Activated gamma-delta T cell (primary cell): Measurements from ENCODE around the gene CCDC70.

ENCODE experiments used
- DNase-seq: peaks from one replicate; lab custom pipeline; 2025; lab: John Stamatoyannopoulos, UW

Gene CCDC70

GRCh38 chr13:51829568-51829899 lies 32.2 kb upstream of the CCDC70 start:
- DNase-seq, result no peak

DNA sequence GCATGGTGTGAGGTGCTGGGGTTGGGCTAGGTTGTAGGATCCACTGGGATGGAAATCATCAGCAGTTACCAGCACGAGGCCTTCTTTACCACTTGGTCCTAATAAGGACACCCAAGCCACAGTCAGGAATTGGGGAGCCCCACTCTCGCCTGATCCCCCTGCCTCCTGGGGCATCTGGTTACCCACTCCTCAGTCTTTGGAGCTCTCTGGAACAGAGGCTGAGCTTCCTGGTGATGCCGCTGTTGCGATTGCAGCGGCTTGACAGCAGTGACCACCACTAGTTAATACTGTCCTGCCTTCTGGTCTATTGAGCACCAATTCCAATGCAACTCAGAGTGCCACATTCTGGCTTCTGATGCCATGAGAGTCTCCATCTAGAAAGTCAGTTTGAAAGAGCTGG lies 30.2 kb upstream of the CCDC70 start:
- DNase-seq, result no peak

DNA sequence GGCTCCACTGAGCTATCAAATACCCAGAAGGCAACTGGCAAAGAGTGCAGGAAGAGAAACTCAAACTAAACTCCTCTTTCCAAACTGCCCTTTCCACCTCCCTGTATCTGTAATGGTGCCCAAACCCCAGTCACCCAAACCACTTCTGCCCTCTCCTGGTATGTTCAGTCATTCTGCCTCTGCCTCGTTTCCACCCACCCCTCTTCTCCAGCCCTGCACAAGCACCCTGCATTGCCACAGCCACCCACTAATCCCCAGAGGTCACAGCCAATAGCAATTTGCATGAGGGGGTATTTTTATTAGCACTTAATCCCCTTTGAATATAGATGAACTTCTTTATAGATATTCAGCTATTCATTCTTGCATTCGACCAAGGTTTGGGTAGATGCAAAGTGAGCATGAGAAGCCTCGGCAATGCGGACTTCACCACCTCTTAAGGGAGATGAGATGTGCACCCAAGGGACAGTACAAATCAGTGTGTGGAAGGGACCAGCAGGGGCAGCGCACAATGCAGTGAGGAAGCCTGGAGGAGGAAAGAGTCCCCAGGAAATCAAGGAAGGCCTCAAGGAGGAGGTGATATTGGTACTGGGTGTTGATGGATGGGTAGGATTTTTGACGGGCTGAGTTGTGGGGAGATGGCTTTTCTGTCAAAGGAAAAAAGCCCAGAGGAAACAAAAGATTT lies 29.2 kb upstream of the CCDC70 start:
- no peak for DNase-seq

DNA sequence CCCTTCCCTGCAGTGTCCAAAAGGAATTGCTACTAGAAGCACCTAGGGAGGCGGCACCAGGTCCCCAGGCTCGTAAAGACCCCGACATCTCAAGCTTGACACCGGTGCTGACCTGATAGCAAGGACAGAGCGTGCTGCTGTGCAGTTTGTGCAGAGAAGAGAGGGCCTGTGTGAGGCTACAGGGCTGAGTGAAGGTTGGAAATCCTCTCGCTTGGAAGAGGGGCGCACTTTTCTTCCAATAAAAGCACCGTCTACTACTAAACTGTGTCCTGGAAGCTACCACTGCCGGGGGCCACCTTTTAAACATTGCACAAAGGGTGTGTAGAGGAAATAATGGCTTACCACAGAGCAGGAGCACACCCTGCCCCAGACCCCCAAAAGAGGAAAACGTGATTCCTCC lies 27.8 kb upstream of the CCDC70 start:
- no peak for DNase-seq

DNA sequence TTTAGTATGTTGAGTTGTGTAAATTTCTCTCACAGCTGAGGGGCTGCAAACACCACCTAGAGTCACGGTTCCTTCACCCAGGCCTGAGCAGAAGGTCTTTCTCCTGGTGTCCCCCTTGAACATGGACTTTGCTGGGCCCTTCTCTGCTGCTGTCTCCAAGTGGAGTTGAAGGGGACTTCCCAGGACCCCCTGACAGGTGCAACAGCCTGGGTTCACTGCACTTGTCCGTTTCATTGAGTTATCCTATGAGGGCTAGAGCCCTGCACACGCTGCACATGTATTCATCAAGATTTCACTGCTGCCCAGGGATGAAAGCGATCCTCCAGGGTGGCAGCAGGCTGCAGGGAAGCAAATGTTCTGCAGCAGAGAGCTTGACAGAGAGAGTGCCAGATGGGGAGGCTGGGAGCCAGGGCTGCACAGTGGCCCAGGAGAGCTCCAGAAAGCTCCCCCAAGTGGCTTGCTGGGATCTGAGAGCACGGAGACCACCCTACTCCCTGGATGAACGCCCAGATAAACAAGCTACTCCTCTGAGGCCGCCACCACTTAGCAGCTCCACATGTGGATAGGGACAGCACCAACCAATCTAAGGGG lies 27.1 kb upstream of the CCDC70 start:
- DNase-seq, result no peak

GRCh38 chr13:51837016-51837415 lies 24.8 kb upstream of the CCDC70 start:
- DNase-seq, result no peak

DNA sequence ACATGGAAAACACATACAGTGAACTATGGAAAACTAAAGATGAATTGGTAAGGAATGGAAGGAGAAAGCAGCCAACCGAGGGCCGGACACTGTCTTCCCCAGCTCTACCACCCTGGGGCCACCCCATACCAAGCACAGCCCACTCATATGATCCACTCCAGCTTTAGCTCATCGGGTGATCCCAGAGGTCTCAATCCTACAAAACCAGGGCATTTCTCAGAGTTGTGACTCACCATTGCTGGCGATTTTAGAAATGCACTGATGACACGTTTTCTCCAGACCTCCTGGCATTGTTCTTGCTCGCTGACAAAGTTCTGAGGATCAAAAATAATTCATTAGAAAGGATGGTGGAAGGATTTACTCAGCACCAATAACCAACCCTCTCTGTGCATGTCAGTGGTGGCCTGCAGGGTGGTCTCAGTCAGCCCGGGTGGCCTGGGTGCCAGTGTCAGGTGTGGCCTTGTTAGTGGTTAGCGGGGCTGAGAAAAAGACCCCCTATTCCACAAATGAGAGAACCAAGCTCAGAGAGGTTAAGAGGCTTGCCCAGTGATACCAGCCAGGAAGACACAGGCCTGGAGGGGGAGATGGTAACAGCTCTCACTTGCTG lies 23.4 kb upstream of the CCDC70 start:
- DNase-seq, result no peak

DNA sequence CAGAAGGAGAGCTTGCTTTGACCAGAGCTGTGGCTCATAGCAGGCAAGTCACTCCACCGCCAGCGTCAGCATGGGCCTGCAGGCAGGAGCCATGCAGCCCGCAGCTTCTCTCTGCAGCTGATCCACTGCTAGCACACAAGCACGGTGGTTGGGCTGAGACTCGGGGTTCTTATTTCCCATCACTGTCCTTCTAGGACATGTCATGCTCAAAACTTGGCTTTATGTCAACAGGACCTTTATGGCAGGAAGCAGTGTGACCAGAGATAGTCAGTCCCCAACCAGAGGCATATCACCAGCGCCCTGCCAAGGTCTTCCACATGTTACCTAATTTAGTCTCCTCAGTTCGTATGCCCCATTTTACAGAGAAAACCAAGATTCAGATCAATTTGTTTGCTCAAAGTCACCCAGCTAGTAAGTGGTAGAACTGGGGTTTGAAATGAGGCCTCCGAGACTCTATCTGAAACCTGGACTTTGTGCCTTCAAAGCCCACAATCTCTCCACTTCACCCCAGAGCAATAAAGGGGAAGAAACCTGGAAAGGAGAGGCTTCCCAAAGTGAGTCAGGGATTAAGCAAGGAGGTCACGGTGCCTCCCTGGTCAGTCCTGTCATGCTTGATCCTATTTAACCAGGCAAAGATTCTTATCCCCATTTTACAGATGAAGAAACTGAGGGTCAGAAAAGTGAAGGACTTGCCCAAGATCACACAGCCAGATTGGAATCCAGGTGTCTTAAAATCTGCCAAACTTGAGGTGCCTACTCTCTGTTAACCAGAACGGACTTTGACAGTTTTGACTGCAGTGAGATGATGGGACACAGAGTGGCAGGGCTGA lies 21.8 kb upstream of the CCDC70 start:
- DNase-seq, result no peak

GRCh38 chr13:51840917-51841316 lies 20.9 kb upstream of the CCDC70 start:
- DNase-seq, result no peak

GRCh38 chr13:51841732-51842131 lies 20.0 kb upstream of the CCDC70 start:
- DNase-seq, result no peak

DNA sequence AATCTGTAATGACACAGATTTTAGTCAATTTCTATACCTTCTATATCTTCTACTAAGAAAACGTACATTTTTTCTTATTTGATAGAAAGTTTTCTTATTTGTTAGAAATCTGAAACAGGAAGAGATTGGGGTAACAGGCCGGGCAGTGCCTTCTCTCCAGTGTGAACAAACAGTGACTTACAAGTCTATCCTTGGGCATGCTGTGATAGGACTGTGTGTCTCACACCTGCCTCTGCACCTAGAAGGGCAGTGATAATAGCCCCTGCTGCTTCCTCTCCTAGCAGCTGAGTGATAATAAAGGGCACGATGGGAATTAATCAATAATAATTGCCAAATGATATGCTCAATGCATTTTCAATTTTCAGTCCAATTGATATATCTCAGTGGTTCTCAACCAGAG lies 18.2 kb upstream of the CCDC70 start:
- DNase-seq, result no peak

DNA sequence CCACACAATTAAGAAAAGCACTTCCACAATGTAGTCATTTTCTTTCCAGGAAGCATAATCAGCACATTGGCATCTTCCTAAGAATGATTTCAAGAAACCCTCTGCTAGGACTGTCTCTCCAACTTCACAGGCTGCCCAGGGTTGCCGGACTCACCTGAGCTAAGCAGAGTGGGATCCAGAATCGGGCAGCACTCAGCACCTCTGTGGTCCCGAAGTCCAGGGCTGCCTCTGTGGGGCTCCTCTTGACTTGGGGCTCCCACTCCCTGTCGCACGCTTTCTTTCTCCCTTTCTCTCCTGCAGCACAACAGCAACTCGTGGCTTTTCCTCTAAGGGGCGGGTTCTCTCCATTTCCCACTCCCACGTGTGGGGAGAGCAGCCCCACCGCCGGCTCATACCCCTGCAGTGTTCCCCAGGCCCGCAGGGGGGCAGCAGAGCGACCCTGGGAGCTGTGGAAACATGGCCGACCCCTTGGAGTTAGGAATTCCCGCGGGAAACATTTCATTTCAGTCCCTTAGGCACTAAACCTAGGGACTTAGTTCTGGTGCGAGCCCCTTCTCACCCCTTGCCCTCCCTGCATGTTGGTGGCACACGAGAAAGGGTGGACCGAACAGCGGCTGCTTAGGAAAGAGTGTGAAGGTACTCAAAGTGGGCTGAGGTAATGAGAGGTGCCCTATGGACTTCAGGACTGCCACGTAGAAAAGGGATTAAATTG lies 16.8 kb upstream of the CCDC70 start, which contains the start of gene TMEM272:
Gene TMEM272, minus strand, starts transcription at position 316 of the 712 bp plus-strand sequence. CDS start 6,647 bp downstream, outside the sequence.
- peak; percentile 9 for DNase-seq

- no peak for DNase-seq
Observed at GRCh38 chr13:51845574-51846318, 16.0 kb upstream of the CCDC70 start.

- no peak for DNase-seq
Observed at GRCh38 chr13:51846756-51847155, 15.0 kb upstream of the CCDC70 start.

GRCh38 chr13:51848674-51849073 lies 13.1 kb upstream of the CCDC70 start:
- DNase-seq, result no peak

GRCh38 chr13:51849145-51850101 lies 12.3 kb upstream of the CCDC70 start:
- DNase-seq, result no peak

- no peak for DNase-seq
Observed at GRCh38 chr13:51856027-51856736, 5.6 kb upstream of the CCDC70 start.

- DNase-seq, result no peak
Observed at GRCh38 chr13:51856998-51857397, 4.8 kb upstream of the CCDC70 start.
